ENCODE measurements around the gene NOSIP. TPM values are rescaled to one million over a fixed set of nuclear protein-coding genes. Genes with fewer than 3 reads are reported as not detected.
A peak's percentile ranks its signal among the peaks of the same experiment; 100 is the strongest.

NOSIP gene
- total RNA-seq, 1 donor from 2014 or later: 34.5 TPM

- DNase-seq (ENCODE audit: low spot score): no peak
- intact Hi-C loops (cut with DNase I): no loop called here
Measured at GRCh38 chr19:49524812-49525455, 55.4 kb downstream of the NOSIP start.

GRCh38 chr19:49520705-49521319, 59.5 kb downstream of the NOSIP start:
- no peak for DNase-seq (ENCODE audit: low spot score)
- intact Hi-C loops (cut with DNase I): no loop called here

GRCh38 chr19:49518033-49518432, 62.3 kb downstream of the NOSIP start:
- DNase-seq (ENCODE audit: low spot score): no peak
- intact Hi-C loops (cut with DNase I): no loop called here

- DNase-seq (ENCODE audit: low spot score): no peak
- intact Hi-C loops (cut with DNase I): no loop called here
Measured at GRCh38 chr19:49515767-49516166, 64.6 kb downstream of the NOSIP start.

- intact Hi-C loops (cut with DNase I): no loop called here
- DNase-seq (ENCODE audit: low spot score): no peak
Measured at GRCh38 chr19:49514151-49514550, 66.2 kb downstream of the NOSIP start.

GRCh38 chr19:49513746-49514118, 66.6 kb downstream of the NOSIP start:
- intact Hi-C loops (cut with DNase I): no loop called here
- no peak for DNase-seq (ENCODE audit: low spot score)

GRCh38 chr19:49512970-49513745, 67.2 kb downstream of the NOSIP start:
- intact Hi-C loops (cut with DNase I): no loop called here
- DNase-seq (ENCODE audit: low spot score): peak; percentile 82

GRCh38 chr19:49507803-49508494, 72.4 kb downstream of the NOSIP start:
- intact Hi-C loops (cut with DNase I): no loop called here
- no peak for DNase-seq (ENCODE audit: low spot score)

GRCh38 chr19:49506575-49507105, 73.7 kb downstream of the NOSIP start:
- no peak for DNase-seq (ENCODE audit: low spot score)
- intact Hi-C loops (cut with DNase I): no loop called here

Other genes starting within 250 kb of the NOSIP start
- 4.8 TPM for gene CD37, start 245.2 kb downstream of the NOSIP start, total RNA-seq
- gene TEAD2, start 218.1 kb downstream of the NOSIP start, total RNA-seq: 39.9 TPM
- gene DKKL1, start 216.7 kb downstream of the NOSIP start, total RNA-seq: not detected
- gene KASH5, start 192.3 kb downstream of the NOSIP start, total RNA-seq: not detected
- gene PTH2, start 157.1 kb downstream of the NOSIP start, total RNA-seq: not detected
- not detected for gene GFY, start 155.2 kb downstream of the NOSIP start, total RNA-seq
- gene SLC17A7, start 139.0 kb downstream of the NOSIP start, total RNA-seq: 1.6 TPM
- 24.2 TPM for gene PIH1D1, start 128.7 kb downstream of the NOSIP start, total RNA-seq
- 7.7 TPM for gene ALDH16A1, start 127.3 kb downstream of the NOSIP start, total RNA-seq
- gene FLT3LG, start 106.3 kb downstream of the NOSIP start, total RNA-seq: 3.8 TPM
- gene RPL13A, start 92.9 kb downstream of the NOSIP start, total RNA-seq: 1,030 TPM
- gene RPS11, start 84.1 kb downstream of the NOSIP start, total RNA-seq: 729 TPM
- gene FCGRT, start 67.9 kb downstream of the NOSIP start, total RNA-seq: 50.6 TPM
- gene RCN3, start 52.6 kb downstream of the NOSIP start, total RNA-seq: 14.0 TPM
- gene PRRG2, start 760 bp upstream of the NOSIP start, total RNA-seq: 0.40 TPM
- 15.9 TPM for gene PRR12, start 10.6 kb upstream of the NOSIP start, total RNA-seq
- gene RRAS, start 59.6 kb upstream of the NOSIP start, total RNA-seq: 171 TPM
- gene SCAF1, start 61.7 kb upstream of the NOSIP start, total RNA-seq: 53.1 TPM
- 33.7 TPM for gene IRF3, start 85.3 kb upstream of the NOSIP start, total RNA-seq
- 8.9 TPM for gene BCL2L12, start 85.4 kb upstream of the NOSIP start, total RNA-seq
- 124 TPM for gene PRMT1, start 96.7 kb upstream of the NOSIP start, total RNA-seq
- gene ADM5, start 109.0 kb upstream of the NOSIP start, total RNA-seq: 0.19 TPM
- 3.1 TPM for gene CPT1C, start 110.6 kb upstream of the NOSIP start, total RNA-seq
- 0.24 TPM for gene TSKS, start 182.8 kb upstream of the NOSIP start, total RNA-seq
- gene AP2A1, start 186.4 kb upstream of the NOSIP start, total RNA-seq: 63.9 TPM
- 13.7 TPM for gene FUZ, start 232.7 kb upstream of the NOSIP start, total RNA-seq
- 33.0 TPM for gene MED25, start 237.7 kb upstream of the NOSIP start, total RNA-seq